GM23338 (cell line): ENCODE data around the gene NTNG1.

ENCODE experiments used
- CREB1 ChIP-seq: fragments of 250-450 bp; sonication (Bioruptor Pico); IDR thresholded peaks from 2 replicates; pipeline ENCODE4 v1.5.0; 2020; ENCODE audit warnings: low read depth, mild to moderate bottlenecking, moderate library complexity
- EZH2 ChIP-seq: fragments of 200-600 bp; sonication (generic); IDR thresholded peaks from one replicate; pipeline ENCODE4 v1.8.0; 2017; ENCODE audit warnings: antibody characterized with exemption, mild to moderate bottlenecking, low read depth; ENCODE audit not compliant: unreplicated experiment
- EZH2phosphoT487 ChIP-seq: fragments of 200-600 bp; sonication (generic); IDR thresholded peaks from one replicate; pipeline ENCODE4 v1.8.1; 2018; ENCODE audit warnings: antibody characterized with exemption; ENCODE audit not compliant: unreplicated experiment
- JUNB ChIP-seq: IDR thresholded peaks from one replicate; pipeline ENCODE4 v1.6.1; 2016; ENCODE audit warnings: antibody characterized with exemption; ENCODE audit not compliant: unreplicated experiment
- NANOG ChIP-seq: IDR thresholded peaks from 2 replicates; pipeline ENCODE4 v1.6.1; 2016; ENCODE audit warnings: antibody characterized with exemption, borderline replicate concordance
- POLR2AphosphoS5 ChIP-seq: IDR thresholded peaks from 2 replicates; pipeline ENCODE4 v1.6.1; 2016; ENCODE audit warnings: antibody characterized with exemption, low read depth
- STAT1 ChIP-seq: IDR thresholded peaks from one replicate; pipeline ENCODE4 v1.6.1; 2016; ENCODE audit warnings: antibody characterized with exemption; ENCODE audit not compliant: unreplicated experiment
- TF ChIP-seq, protein P1 (sequence below), 2 experiments: fragments of 200-600 bp in 1 of 2; sonication (generic) in 1 of 2; conservative IDR thresholded peaks; 2 replicates each; pipeline versions ENCODE4 v1.5.1 to v1.6.1; 2016 to 2017; ENCODE audit warnings: antibody characterized with exemption in 2 of 2, low read depth in 2 of 2, mild to moderate bottlenecking in 2 of 2, moderate library complexity in 1 of 2
- TF ChIP-seq, protein P2 (sequence below): fragments of 250-450 bp; sonication (Bioruptor Pico); IDR thresholded peaks from 2 replicates; pipeline ENCODE4 v1.5.0; 2020; ENCODE audit warnings: mild to moderate bottlenecking, moderate library complexity
- TF ChIP-seq, protein P3 (sequence below): IDR thresholded peaks from one replicate; pipeline ENCODE4 v1.6.1; 2018; ENCODE audit warnings: antibody characterized with exemption; ENCODE audit not compliant: unreplicated experiment
- TF ChIP-seq, protein P4 (sequence below): IDR thresholded peaks from 2 replicates; pipeline ENCODE4 v1.6.1; 2016; ENCODE audit warnings: antibody characterized with exemption

DNA sequence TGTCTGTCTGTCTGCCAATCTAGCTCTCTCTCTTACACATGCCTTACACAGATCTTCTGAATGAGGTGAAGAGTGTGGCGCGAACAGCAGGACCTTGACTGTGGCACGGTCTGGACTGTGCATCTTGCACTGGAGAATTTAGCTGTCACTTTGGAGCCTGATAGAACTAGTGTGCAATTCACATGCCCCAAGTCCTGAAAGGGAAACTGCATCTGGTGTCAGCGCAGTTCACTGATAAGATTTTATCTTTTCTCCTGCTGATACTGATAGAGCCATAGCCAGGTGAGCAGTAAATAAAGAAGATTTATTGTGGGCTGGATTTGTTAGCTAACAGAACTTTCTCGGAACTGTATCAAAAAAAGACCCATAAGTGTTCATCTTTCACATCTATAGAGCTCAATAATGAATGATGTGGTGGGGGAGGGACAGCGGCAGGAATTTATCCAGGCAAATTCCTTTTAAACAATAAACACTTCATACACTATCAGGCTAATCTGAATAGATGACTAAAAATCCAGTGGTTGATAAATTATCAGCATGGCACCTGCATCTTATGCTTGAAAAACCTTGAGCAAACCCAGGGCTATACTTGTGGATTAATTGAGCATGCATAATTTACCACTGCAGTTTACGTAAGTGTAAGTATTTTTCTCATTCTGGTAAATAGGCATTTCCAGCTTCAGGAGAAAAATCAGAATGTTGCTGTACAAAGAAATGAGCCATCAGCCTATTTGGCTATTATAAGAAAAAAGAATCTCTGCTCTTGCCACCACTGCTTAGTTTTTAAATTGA is 104.1 kb downstream of the NTNG1 start:
- TF ChIP-seq, protein P1, sequence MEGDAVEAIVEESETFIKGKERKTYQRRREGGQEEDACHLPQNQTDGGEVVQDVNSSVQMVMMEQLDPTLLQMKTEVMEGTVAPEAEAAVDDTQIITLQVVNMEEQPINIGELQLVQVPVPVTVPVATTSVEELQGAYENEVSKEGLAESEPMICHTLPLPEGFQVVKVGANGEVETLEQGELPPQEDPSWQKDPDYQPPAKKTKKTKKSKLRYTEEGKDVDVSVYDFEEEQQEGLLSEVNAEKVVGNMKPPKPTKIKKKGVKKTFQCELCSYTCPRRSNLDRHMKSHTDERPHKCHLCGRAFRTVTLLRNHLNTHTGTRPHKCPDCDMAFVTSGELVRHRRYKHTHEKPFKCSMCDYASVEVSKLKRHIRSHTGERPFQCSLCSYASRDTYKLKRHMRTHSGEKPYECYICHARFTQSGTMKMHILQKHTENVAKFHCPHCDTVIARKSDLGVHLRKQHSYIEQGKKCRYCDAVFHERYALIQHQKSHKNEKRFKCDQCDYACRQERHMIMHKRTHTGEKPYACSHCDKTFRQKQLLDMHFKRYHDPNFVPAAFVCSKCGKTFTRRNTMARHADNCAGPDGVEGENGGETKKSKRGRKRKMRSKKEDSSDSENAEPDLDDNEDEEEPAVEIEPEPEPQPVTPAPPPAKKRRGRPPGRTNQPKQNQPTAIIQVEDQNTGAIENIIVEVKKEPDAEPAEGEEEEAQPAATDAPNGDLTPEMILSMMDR (conservative IDR thresholded peaks at IDR 0.05; ENCODE audit: low read depth in 2 of 2) = no peak
- no peak for TF ChIP-seq EZH2
- TF ChIP-seq POLR2AphosphoS5 = no peak
- TF ChIP-seq CREB1 (CRISPR knock-in tag) = no peak
- TF ChIP-seq, protein P2, sequence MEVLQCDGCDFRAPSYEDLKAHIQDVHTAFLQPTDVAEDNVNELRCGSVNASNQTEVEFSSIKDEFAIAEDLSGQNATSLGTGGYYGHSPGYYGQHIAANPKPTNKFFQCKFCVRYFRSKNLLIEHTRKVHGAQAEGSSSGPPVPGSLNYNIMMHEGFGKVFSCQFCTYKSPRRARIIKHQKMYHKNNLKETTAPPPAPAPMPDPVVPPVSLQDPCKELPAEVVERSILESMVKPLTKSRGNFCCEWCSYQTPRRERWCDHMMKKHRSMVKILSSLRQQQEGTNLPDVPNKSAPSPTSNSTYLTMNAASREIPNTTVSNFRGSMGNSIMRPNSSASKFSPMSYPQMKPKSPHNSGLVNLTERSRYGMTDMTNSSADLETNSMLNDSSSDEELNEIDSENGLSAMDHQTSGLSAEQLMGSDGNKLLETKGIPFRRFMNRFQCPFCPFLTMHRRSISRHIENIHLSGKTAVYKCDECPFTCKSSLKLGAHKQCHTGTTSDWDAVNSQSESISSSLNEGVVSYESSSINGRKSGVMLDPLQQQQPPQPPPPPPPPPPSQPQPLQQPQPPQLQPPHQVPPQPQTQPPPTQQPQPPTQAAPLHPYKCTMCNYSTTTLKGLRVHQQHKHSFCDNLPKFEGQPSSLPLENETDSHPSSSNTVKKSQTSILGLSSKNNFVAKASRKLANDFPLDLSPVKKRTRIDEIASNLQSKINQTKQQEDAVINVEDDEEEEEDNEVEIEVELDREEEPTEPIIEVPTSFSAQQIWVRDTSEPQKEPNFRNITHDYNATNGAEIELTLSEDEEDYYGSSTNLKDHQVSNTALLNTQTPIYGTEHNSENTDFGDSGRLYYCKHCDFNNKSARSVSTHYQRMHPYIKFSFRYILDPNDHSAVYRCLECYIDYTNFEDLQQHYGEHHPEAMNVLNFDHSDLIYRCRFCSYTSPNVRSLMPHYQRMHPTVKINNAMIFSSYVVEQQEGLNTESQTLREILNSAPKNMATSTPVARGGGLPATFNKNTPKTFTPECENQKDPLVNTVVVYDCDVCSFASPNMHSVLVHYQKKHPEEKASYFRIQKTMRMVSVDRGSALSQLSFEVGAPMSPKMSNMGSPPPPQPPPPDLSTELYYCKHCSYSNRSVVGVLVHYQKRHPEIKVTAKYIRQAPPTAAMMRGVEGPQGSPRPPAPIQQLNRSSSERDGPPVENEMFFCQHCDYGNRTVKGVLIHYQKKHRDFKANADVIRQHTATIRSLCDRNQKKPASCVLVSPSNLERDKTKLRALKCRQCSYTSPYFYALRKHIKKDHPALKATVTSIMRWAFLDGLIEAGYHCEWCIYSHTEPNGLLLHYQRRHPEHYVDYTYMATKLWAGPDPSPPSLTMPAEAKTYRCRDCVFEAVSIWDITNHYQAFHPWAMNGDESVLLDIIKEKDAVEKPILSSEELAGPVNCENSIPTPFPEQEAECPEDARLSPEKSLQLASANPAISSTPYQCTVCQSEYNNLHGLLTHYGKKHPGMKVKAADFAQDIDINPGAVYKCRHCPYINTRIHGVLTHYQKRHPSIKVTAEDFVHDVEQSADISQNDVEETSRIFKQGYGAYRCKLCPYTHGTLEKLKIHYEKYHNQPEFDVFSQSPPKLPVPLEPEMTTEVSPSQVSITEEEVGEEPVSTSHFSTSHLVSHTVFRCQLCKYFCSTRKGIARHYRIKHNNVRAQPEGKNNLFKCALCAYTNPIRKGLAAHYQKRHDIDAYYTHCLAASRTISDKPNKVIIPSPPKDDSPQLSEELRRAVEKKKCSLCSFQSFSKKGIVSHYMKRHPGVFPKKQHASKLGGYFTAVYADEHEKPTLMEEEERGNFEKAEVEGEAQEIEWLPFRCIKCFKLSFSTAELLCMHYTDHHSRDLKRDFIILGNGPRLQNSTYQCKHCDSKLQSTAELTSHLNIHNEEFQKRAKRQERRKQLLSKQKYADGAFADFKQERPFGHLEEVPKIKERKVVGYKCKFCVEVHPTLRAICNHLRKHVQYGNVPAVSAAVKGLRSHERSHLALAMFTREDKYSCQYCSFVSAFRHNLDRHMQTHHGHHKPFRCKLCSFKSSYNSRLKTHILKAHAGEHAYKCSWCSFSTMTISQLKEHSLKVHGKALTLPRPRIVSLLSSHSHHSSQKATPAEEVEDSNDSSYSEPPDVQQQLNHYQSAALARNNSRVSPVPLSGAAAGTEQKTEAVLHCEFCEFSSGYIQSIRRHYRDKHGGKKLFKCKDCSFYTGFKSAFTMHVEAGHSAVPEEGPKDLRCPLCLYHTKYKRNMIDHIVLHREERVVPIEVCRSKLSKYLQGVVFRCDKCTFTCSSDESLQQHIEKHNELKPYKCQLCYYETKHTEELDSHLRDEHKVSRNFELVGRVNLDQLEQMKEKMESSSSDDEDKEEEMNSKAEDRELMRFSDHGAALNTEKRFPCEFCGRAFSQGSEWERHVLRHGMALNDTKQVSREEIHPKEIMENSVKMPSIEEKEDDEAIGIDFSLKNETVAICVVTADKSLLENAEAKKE (CRISPR knock-in tag) = no peak
- no peak for TF ChIP-seq JUNB
- TF ChIP-seq, protein P3, sequence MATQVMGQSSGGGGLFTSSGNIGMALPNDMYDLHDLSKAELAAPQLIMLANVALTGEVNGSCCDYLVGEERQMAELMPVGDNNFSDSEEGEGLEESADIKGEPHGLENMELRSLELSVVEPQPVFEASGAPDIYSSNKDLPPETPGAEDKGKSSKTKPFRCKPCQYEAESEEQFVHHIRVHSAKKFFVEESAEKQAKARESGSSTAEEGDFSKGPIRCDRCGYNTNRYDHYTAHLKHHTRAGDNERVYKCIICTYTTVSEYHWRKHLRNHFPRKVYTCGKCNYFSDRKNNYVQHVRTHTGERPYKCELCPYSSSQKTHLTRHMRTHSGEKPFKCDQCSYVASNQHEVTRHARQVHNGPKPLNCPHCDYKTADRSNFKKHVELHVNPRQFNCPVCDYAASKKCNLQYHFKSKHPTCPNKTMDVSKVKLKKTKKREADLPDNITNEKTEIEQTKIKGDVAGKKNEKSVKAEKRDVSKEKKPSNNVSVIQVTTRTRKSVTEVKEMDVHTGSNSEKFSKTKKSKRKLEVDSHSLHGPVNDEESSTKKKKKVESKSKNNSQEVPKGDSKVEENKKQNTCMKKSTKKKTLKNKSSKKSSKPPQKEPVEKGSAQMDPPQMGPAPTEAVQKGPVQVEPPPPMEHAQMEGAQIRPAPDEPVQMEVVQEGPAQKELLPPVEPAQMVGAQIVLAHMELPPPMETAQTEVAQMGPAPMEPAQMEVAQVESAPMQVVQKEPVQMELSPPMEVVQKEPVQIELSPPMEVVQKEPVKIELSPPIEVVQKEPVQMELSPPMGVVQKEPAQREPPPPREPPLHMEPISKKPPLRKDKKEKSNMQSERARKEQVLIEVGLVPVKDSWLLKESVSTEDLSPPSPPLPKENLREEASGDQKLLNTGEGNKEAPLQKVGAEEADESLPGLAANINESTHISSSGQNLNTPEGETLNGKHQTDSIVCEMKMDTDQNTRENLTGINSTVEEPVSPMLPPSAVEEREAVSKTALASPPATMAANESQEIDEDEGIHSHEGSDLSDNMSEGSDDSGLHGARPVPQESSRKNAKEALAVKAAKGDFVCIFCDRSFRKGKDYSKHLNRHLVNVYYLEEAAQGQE = no peak
- TF ChIP-seq STAT1 = no peak
- no peak for TF ChIP-seq EZH2phosphoT487
- TF ChIP-seq NANOG = no peak
- TF ChIP-seq, protein P4, sequence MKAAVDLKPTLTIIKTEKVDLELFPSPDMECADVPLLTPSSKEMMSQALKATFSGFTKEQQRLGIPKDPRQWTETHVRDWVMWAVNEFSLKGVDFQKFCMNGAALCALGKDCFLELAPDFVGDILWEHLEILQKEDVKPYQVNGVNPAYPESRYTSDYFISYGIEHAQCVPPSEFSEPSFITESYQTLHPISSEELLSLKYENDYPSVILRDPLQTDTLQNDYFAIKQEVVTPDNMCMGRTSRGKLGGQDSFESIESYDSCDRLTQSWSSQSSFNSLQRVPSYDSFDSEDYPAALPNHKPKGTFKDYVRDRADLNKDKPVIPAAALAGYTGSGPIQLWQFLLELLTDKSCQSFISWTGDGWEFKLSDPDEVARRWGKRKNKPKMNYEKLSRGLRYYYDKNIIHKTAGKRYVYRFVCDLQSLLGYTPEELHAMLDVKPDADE = no peak
